COLO829 (cell line): ENCODE measurements around the gene CTSH.

Source experiments
- DNase-seq: peaks from one replicate; pipeline ENCODE4 v3.0.0; 2012; ENCODE audit warnings: low spot score

Gene CTSH

GRCh38 chr15:78944669-78945407 lies at the start of gene CTSH:
Gene CTSH (minus strand): TSS chr15:78945046. CDS start chr15:78944981, 65 bp downstream.
- peak; percentile 24 for DNase-seq

GRCh38 chr15:78993931-78994530 lies 49.2 kb upstream of the CTSH start:
- no peak for DNase-seq

DNA sequence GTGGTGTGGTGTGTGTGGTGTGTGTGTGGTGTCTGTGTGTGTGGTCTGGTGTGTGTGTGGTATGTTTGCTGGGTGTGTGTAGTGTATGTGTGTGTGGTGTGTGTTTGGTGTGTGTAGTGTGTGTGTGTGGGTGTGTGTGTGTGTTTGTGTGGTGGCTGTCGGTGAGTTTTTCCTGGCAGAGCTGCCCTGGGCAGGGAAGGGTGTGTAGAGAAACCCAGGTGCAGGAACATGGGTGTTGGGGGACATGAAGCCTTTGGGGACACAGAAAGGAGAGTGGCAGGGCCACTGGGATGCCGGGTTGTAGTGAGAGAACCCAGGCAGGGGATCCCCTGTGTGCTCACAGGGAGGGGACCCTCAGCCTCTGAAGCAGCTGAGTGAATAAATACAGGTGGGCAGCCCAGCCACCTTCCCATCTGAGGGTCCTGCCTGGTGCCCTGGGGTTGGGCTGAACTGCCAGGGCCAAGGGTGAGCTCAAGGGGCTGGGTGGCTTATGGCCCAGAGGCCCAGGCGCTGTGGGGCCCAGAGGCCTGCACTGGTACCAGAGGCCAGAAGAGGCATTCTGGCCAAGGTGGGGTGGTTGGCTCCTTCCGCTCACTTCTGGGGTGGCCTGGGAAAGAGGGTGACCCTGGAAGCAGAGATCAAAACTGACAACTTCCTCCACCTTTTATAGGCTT lies 48.5 kb upstream of the CTSH start:
- no peak for DNase-seq

DNA sequence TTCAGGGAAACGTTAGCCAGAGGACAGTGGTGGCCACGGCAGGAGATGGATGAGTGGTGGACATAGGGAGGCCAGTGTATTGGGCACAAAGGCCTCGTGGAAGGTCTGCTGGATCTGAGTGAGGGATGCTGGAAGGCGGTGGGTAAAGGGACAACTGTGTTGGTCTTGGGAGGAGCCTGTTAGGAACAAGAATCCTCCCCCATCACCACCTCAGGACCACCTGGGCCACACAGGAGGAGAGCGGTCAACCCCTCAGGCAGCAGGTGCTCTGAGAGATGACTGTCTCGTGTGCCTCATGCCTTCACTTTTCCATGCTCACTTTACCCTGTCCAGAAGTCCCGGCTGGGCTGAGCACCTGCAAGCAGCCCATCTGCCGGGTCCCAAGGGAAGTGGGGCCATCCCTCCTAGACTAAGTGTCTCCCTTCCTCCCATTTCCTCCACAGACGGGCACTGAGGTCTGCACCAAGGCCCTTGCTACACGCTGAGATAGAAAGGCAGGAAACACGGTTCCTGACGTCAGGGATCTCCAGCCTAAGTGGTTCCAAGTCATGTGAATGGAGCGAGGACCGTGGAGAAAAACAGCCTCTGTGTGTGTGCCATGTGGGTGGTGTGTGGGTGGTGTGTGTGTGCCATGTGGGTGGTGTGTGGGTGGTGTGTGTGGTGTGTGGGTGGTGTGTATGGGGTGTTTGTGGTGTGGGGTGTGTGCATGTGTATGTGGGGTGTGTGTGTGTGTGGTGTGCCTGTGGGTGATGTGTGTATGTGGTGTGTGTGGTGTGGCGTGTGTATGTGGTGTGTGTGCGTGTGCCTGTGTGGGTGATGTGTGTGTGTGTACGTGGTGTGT lies 47.8 kb upstream of the CTSH start:
- DNase-seq: no peak

DNA sequence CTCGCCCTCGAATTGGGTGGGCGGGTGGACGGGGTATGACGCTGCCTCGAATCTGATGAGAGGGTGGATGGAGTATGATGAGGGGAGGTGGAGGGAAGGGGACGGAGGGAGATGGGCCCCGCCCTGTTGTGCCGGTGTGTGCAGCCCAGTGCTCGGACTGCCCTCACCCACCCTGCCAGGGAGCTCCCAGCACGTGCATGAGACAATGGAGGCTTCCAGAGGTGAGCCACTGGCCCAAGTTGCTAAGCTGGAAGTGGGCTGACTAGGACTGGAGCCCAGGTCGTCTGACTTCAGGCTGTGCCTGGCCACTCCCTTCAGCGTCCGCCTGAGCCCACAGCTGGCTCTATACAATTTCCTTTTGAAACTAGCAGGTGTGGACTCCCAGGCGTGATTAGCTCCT lies 47.0 kb upstream of the CTSH start:
- DNase-seq: no peak

- DNase-seq: no peak
These were observed 46.6 kb upstream of the CTSH start for GRCh38 chr15:78991476-78991875.

DNA sequence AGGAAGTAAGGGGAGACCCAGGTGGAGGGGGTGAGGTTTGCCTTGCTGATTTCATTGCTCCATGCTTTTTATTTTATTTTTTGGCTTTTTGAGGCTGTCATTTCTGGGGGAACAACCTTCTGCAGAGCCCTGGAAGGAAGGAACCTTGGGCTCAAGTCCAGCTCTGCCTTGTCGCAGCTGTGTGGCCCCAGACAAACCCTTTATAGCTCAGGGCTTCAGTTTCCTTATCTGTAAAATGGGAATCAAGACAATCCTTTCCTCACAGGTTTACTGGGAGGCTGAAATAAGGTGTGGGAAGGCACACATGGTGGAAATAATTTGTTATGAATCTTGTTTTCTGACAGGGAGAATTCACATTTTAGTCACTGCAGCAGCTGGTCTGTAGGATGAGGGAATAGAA lies 45.4 kb upstream of the CTSH start:
- DNase-seq: no peak

GRCh38 chr15:78989701-78990240 lies 44.9 kb upstream of the CTSH start:
- no peak for DNase-seq

GRCh38 chr15:78988361-78988911 lies 43.6 kb upstream of the CTSH start:
- peak; percentile 97 for DNase-seq

DNA sequence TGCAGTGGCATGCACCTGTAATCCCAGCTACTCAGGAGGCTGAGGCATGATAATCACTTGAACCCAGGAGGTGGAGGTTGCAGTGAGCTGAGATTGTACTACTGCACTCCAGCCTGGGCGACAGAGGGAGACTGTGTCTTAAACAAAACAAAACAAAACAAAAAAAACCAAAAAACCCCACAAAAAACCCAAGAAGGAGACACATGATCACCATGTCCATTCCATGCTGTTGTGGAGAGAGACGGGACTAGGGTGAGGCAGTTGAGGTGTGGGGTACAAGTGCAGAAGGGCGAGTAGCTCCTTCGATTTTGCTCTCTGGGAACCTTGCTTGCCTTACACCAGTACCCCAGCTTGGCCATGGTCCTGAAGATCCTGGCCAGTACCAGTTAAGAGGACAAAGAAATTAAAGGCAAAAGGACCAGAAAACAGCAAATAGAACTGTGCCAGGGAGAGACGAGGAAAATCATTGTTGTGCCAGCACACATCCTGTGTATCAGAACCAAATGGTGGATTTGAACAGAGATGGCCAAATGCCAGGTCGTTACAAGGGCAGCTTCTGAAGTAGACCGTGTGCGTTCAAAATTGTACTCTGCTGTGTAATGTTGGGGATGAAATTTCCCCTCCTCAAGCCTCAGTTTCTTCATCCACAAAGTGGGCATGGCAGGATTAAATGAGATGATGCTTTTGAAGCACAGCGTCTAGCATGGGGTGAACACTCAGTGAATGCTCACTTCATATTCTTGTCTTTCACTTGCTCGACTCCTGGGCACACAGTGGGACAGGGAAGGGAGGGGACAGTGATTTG lies 42.9 kb upstream of the CTSH start:
- no peak for DNase-seq

- DNase-seq: no peak
These were observed 41.1 kb upstream of the CTSH start for GRCh38 chr15:78985859-78986475.

DNA sequence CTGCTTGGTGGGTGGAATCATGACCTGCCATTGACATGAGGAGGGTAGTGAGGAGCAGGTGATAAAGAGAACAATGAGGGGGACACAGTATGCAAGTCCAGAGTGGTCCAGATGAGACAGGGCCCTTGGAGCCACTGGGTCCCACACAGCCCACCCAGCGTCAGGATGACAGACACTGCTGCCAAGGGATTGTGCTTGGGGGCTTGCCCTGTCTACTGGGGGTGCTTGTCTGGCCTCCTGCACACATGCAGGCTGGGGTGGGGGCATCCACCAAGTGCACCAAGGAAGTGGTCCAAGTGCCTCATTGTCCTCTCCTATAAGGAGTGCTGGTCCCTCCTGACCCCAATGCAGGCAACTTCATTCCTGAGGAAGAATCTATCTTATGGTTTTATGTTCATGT lies 39.2 kb upstream of the CTSH start:
- DNase-seq: no peak

- no peak for DNase-seq
These were observed 38.5 kb upstream of the CTSH start for GRCh38 chr15:78983146-78983918.

DNA sequence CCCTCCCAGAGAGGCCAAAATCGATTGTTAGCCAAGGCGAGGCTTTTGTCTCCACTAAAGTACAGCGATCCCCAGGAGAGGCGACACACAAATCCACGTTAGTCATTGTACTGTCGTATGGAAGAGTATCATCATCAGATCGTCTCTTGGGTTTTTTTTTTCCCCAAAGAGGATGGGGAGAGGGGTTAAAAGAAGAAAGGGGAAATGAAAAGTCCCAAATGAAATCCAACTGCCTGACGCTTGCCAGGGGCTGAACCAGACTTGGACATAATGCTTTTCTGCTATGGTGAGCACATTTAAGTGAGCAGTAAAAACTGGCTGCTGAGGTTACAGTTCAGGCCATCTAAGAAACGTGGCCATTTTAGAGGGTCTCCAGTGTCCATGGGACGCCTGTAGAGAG lies 37.9 kb upstream of the CTSH start:
- DNase-seq: no peak

DNA sequence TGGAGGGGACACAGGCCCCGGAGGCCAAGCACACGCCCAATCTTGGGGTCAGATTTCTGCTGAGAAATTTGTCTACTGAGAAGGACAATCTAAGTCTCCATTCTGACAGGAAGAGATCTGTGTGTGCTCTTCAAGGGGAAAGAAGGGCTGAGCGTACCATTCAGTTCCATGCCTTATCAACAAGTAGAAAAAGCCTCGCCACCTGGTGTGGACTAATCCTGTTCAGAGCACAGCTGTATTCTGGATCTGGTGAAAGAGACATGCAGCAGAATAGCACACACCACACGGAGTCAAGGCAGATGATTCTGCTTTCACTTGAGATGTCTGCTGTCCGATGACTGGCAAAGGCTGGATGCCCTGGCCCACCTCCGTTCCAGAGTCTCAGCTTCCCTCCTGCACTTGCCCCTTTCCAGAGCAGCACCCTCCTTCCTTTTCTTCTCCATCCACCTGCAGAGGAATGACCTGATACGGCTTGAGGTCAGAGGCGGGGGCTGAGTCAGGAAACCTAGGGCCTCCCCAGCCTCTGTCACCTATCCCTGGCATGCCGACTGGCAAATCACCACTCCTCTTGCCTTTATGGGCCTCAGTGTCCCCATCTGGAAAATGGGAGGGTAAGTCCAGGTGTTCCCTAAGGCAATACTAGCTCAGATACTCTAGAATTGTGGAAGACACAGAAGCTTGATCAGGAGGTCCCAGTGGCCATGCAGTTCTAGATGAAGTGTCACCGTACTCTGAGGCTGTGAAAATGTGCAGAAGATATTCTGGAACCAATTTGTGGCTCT lies 36.9 kb upstream of the CTSH start:
- no peak for DNase-seq

- peak; percentile 65 for DNase-seq
These were observed 34.8 kb upstream of the CTSH start for GRCh38 chr15:78979456-78980320.

- no peak for DNase-seq
These were observed 33.8 kb upstream of the CTSH start for GRCh38 chr15:78978601-78979179.
